HCT116 (cell line): ENCODE measurements around the gene EXOSC9. TPM values are rescaled to one million over a fixed set of nuclear protein-coding genes. Genes with fewer than 3 reads are reported as not detected.

Experiments
- ATAC-seq: fragments of 200-7000 bp; cut with Tn5 transposase; 2 replicates; pipeline ENCODE4 v1.9.1; 2020; ENCODE audit warnings: mild to moderate bottlenecking, moderate library complexity
- BruUV-seq: library from RNA; stranded (reverse); fragments of 400-500 nt; replicated peaks from 2 replicates; lab custom pipeline; 2021; lab: Mats Ljungman, UMichigan
- CTCF ChIA-PET: fragments of 300-600 bp; sonication (Branson Sonifier 250); formaldehyde crosslinking; loops from one replicate; lab custom pipeline; 2021; ENCODE audit warnings: antibody characterized with exemption; lab: Charles Lee
- POLR2A ChIA-PET: fragments of 300-600, 350-600 bp; sonication (Branson Sonifier 250); formaldehyde crosslinking; loops from one replicate; lab custom pipeline; 2021; ENCODE audit warnings: antibody characterized with exemption; lab: Charles Lee
- RAD21 ChIA-PET, 2 experiments: fragments of 300-600 bp; sonication (Branson Sonifier 250); formaldehyde crosslinking; loops; one replicate each; lab custom pipeline; 2023; ENCODE audit warnings: low total read pairs in 2 of 2; ENCODE audit not compliant: uncharacterized antibody in 2 of 2, unreplicated experiment in 2 of 2, low non-redundant PET in 1 of 2; lab: Charles Lee
- DNase-seq: peaks from one replicate; pipeline ENCODE4 v3.0.0-alpha.2; 2010; ENCODE audit warnings: low read depth, low spot score
- H2AFZ ChIP-seq: fragments of 200-600 bp; shearing (Covaris generic), sonication (generic); 2 replicates; pipeline ENCODE4 v1.6.1; 2017; ENCODE audit warnings: low read depth, mixed run types, mixed read lengths, antibody characterized with exemption, low read length; ENCODE audit not compliant: poor library complexity, severe bottlenecking
- H3K27ac ChIP-seq: 2 replicates; pipeline ENCODE4 v1.5.1; 2012; ENCODE audit warnings: low read depth, low read length
- H3K27me3 ChIP-seq: fragments of 200-600 bp; sonication (generic); 2 replicates; pipeline ENCODE4 v1.6.1; 2016; ENCODE audit warnings: mixed run types, low read length, mixed read lengths; ENCODE audit not compliant: insufficient read depth
- H3K36me3 ChIP-seq, 2 experiments: fragments of 200-500 bp in 1 of 2; fragments of 200-600 bp in 1 of 2; sonication (Bioruptor generic) in 1 of 2; sonication (generic) in 1 of 2; 2 replicates each; pipeline versions ENCODE4 v1.5.1 to v1.6.1; 2014 to 2016; ENCODE audit warnings: low read length in 2 of 2, inconsistent platforms in 1 of 2, mixed read lengths in 1 of 2, mixed run types in 1 of 2; ENCODE audit not compliant: insufficient read depth in 2 of 2, control insufficient read depth in 1 of 2
- H3K4me1 ChIP-seq, 2 experiments: fragments of 200-600 bp in 1 of 2; sonication (generic) in 1 of 2; 2 replicates each; pipeline versions ENCODE4 v1.5.1 to v1.6.1; 2012 to 2017; ENCODE audit warnings: low read length in 2 of 2, inconsistent platforms in 1 of 2, mild to moderate bottlenecking in 1 of 2, mixed read lengths in 1 of 2, mixed run types in 1 of 2, moderate library complexity in 1 of 2; ENCODE audit not compliant: insufficient read depth in 2 of 2, control insufficient read depth in 1 of 2
- H3K4me2 ChIP-seq: fragments of 200-600 bp; sonication (generic); 2 replicates; pipeline ENCODE4 v1.6.1; 2017; ENCODE audit warnings: mixed run types, low read length, mixed read lengths
- H3K4me3 ChIP-seq, 2 experiments: fragments of 200-600 bp in 1 of 2; sonication (generic) in 1 of 2; replicated peaks in 1 of 2; 2 replicates each; pipeline ENCODE4 v1.5.1; 2011 to 2016; ENCODE audit warnings: low read length in 2 of 2, control low read depth in 1 of 2, low read depth in 1 of 2, mild to moderate bottlenecking in 1 of 2, mixed read lengths in 1 of 2, mixed run types in 1 of 2
- H3K79me2 ChIP-seq: fragments of 200-600 bp; sonication (generic); 2 replicates; pipeline ENCODE4 v1.6.1; 2017; ENCODE audit warnings: mild to moderate bottlenecking, mixed run types, low read length, moderate library complexity, mixed read lengths; ENCODE audit not compliant: insufficient read depth
- H3K9ac ChIP-seq: fragments of 200-600 bp; sonication (generic); 2 replicates; pipeline ENCODE4 v1.6.1; 2016; ENCODE audit warnings: low read length, mixed read lengths
- H3K9me2 ChIP-seq: fragments of 200-600 bp; sonication (generic), shearing (Covaris generic); 2 replicates; pipeline ENCODE4 v1.6.1; 2017; ENCODE audit warnings: mixed run types, mild to moderate bottlenecking, moderate library complexity; ENCODE audit not compliant: insufficient read depth
- H3K9me3 ChIP-seq, 2 experiments: fragments of 200-500 bp in 1 of 2; fragments of 200-600 bp in 1 of 2; sonication (Bioruptor generic) in 1 of 2; sonication (generic) in 1 of 2; 2 replicates each; pipeline ENCODE4 v1.6.1; 2014 to 2017; ENCODE audit warnings: low read length in 2 of 2, mixed read lengths in 2 of 2, inconsistent platforms in 1 of 2, low read depth in 1 of 2, mild to moderate bottlenecking in 1 of 2, mixed run types in 1 of 2, moderate library complexity in 1 of 2; ENCODE audit not compliant: control insufficient read depth in 1 of 2, insufficient read depth in 1 of 2
- H4K20me1 ChIP-seq: fragments of 200-600 bp; sonication (generic), shearing (Covaris generic); 2 replicates; pipeline ENCODE4 v1.6.1; 2017; ENCODE audit warnings: mixed run types, mild to moderate bottlenecking, moderate library complexity; ENCODE audit not compliant: insufficient read depth
- ATF3 ChIP-seq: IDR thresholded peaks from 2 replicates; pipeline ENCODE4 v1.6.1; 2012
- CBX3 ChIP-seq: IDR thresholded peaks from 2 replicates; pipeline ENCODE4 v1.6.1; 2012; ENCODE audit warnings: low read depth
- CTCF ChIP-seq, 3 experiments: fragments of 200-600 bp in 1 of 3; sonication (generic) in 1 of 3; IDR thresholded peaks in 2 of 3; conservative IDR thresholded peaks in 1 of 3; 2 replicates each; pipeline ENCODE4 v1.5.1; 2012 to 2017; ENCODE audit warnings: low read depth in 2 of 3, low read length in 2 of 3, antibody characterized with exemption in 1 of 3, borderline replicate concordance in 1 of 3, control low read depth in 1 of 3, mild to moderate bottlenecking in 1 of 3, mixed read lengths in 1 of 3, mixed run types in 1 of 3, moderate library complexity in 1 of 3; ENCODE audit not compliant: insufficient read depth in 1 of 3
- ELF1 ChIP-seq: IDR thresholded peaks from 2 replicates; pipeline ENCODE4 v1.6.1; 2012; ENCODE audit warnings: low read depth, borderline replicate concordance
- EZH2phosphoT487 ChIP-seq: fragments of 200-600 bp; IDR thresholded peaks from 2 replicates; pipeline ENCODE4 v1.6.1; 2018; ENCODE audit warnings: antibody characterized with exemption, borderline replicate concordance
- FOSL1 ChIP-seq: IDR thresholded peaks from 2 replicates; pipeline ENCODE4 v1.6.1; 2012; ENCODE audit warnings: low read depth
- JUND ChIP-seq: IDR thresholded peaks from 2 replicates; pipeline ENCODE4 v1.6.1; 2012
- POLR2AphosphoS5 ChIP-seq: IDR thresholded peaks from 2 replicates; pipeline ENCODE4 v1.6.1; 2011; ENCODE audit warnings: mild to moderate bottlenecking, low read depth, low read length, moderate library complexity
- RAD21 ChIP-seq: IDR thresholded peaks from 2 replicates; pipeline ENCODE4 v1.6.1; 2012; ENCODE audit warnings: low read depth, mild to moderate bottlenecking
- REST ChIP-seq: IDR thresholded peaks from 2 replicates; pipeline ENCODE4 v1.6.1; 2012; ENCODE audit warnings: low read depth
- SIN3A ChIP-seq: IDR thresholded peaks from 2 replicates; pipeline ENCODE4 v1.6.1; 2012; ENCODE audit warnings: low read depth
- SP1 ChIP-seq: IDR thresholded peaks from 2 replicates; pipeline ENCODE4 v1.6.1; 2012; ENCODE audit warnings: low read depth
- SRF ChIP-seq: IDR thresholded peaks from 2 replicates; pipeline ENCODE4 v1.6.1; 2012; ENCODE audit warnings: low read depth
- YY1 ChIP-seq: IDR thresholded peaks from 2 replicates; pipeline ENCODE4 v1.6.1; 2011; ENCODE audit warnings: low read length, low read depth, moderate library complexity, mild to moderate bottlenecking; ENCODE audit not compliant: insufficient replicate concordance; ENCODE audit errors: extremely low read depth
- ZFX ChIP-seq: fragments of 450-650 bp; IDR thresholded peaks from 2 replicates; pipeline ENCODE4 v1.6.1; 2017
- ZNF274 ChIP-seq: fragments of 200-500 bp; sonication (Bioruptor generic); IDR thresholded peaks from 2 replicates; pipeline ENCODE4 v1.6.1; 2014; ENCODE audit warnings: mild to moderate bottlenecking, low read depth, low read length, inconsistent platforms
- intact Hi-C: fragments of 100-400 bp; cut with micrococcal nuclease; formaldehyde crosslinking; loops from 2 replicates; pipeline ENCODE4 v1.10.0; 2022
- total RNA-seq: library from RNA; stranded (reverse); gene quantifications from one replicate; pipeline ENCODE4 v1.2.1, GENCODE V29; 2021; ENCODE audit not compliant: unreplicated experiment

The EXOSC9 gene
- total RNA-seq, 1 experiment from 2014 or later, result 58.6 TPM

- Histone ChIP-seq H3K27ac (no peak overlapping the region), H2AFZ (no peak overlapping the region), H3K9me2 (no peaks in the 10 kb centered on the region), H3K9ac (no peak overlapping the region), H3K79me2 (no peaks in the 10 kb centered on the region), H3K4me3 (no peak overlapping the region), H3K4me1 (no peaks in the 10 kb centered on the region), H3K27me3 (no peaks in the 10 kb centered on the region), H3K4me2 (no peak overlapping the region), H4K20me1 (no peaks in the 10 kb centered on the region), H3K36me3 (peaks cover 8 to 9% of the 10 kb centered on the region in 2 experiments; a peak in 2 of 4 replicates), H3K9me3 (no peaks in the 10 kb centered on the region)
- ATAC-seq (no peak), DNase-seq (no peak)
- CTCF ChIA-PET, result no interaction called here
- RAD21 ChIA-PET, result no interaction called here
- no TSS peak for BruUV-seq
- intact Hi-C loops, result no loop called here
- no peak for TF ChIP-seq SRF
- TF ChIP-seq YY1, result no peak
- TF ChIP-seq ZFX, result no peak
- no peak for TF ChIP-seq SP1
- TF ChIP-seq RAD21, result no peak
- TF ChIP-seq ATF3, result no peak
- TF ChIP-seq SIN3A, result no peak
- no peak for TF ChIP-seq JUND
- POLR2A ChIA-PET, result no interaction called here
These were observed 45.5 kb downstream of the EXOSC9 start for GRCh38 chr4:121846662-121847061.

GRCh38 chr4:121851354-121851753, 50.2 kb downstream of the EXOSC9 start:
- H2AFZ ChIP-seq, result no peak overlapping the region
- no peak overlapping the region for H3K27ac ChIP-seq
- H3K9ac ChIP-seq, result no peak overlapping the region
- CTCF ChIA-PET, result no interaction called here
- BruUV-seq, result no TSS peak
- H3K27me3 ChIP-seq, result no peaks in the 10 kb centered on the region
- POLR2A ChIA-PET, result no interaction called here
- no peaks in the 10 kb centered on the region for H3K9me2 ChIP-seq
- intact Hi-C loops, result no loop called here
- no peak for ATAC-seq
- no peak for DNase-seq
- no peak overlapping the region for H3K4me3 ChIP-seq
- no peaks in the 10 kb centered on the region for H4K20me1 ChIP-seq
- H3K4me1 ChIP-seq, result no peaks in the 10 kb centered on the region
- H3K9me3 ChIP-seq, result no peaks in the 10 kb centered on the region
- no peaks in the 10 kb centered on the region for H3K79me2 ChIP-seq
- H3K36me3 ChIP-seq, result peaks cover 3 to 6% of the 10 kb centered on the region in 2 experiments; a peak in 1 of 4 replicates
- no peak overlapping the region for H3K4me2 ChIP-seq
- RAD21 ChIA-PET, result no interaction called here
- TF ChIP-seq SP1 (no peak), EZH2phosphoT487 (no peak), FOSL1 (no peak), ZNF274 (no peak), SRF (no peak), ATF3 (no peak), REST (no peak), RAD21 (no peak), CBX3 (no peak), ELF1 (no peak), YY1 (no peak), CTCF (IDR thresholded peaks at IDR 0.05 in 2 of 3, conservative IDR thresholded peaks at IDR 0.05 in 1 of 3; ENCODE audit: borderline replicate concordance in 1 of 3, insufficient read depth in 1 of 3, low read depth in 2 of 3, low read length in 2 of 3) (no peak), POLR2AphosphoS5 (no peak)
